ENCODE results near the gene DIP2C. TPM values are rescaled to one million over a fixed set of nuclear protein-coding genes. Genes with fewer than 3 reads are reported as not detected.

Gene DIP2C
- total RNA-seq, 1 donor from 2014 or later, result 0.53 TPM

- Histone ChIP-seq H3K4me3 (ENCODE audit: low read depth, low read length) (no peak overlapping the region), H3K36me3 (ENCODE audit: control insufficient read depth, insufficient read depth, low read length) (no peaks in the 10 kb centered on the region), H3K27me3 (ENCODE audit: control insufficient read depth, insufficient read depth, low read length) (no peaks in the 10 kb centered on the region)
- DNase-seq (ENCODE audit: low read depth) (no peak), FAIRE-seq (no peak)
- TF ChIP-seq CTCF (IDR thresholded peaks at IDR 0.05; ENCODE audit: insufficient read depth, low read length, severe bottlenecking), result no peak
Observed at GRCh38 chr10:697097-697875, 7.8 kb upstream of the DIP2C start.

- no peak for TF ChIP-seq CTCF (IDR thresholded peaks at IDR 0.05; ENCODE audit: insufficient read depth, low read length, severe bottlenecking)
- H3K27me3 ChIP-seq (ENCODE audit: control insufficient read depth, insufficient read depth, low read length), result peaks cover under 1% of the 10 kb centered on the region
- no peaks in the 10 kb centered on the region for H3K36me3 ChIP-seq (ENCODE audit: control insufficient read depth, insufficient read depth, low read length)
- no peak for DNase-seq (ENCODE audit: low read depth)
- FAIRE-seq, result no peak
- no peak overlapping the region for H3K4me3 ChIP-seq (ENCODE audit: low read depth, low read length)
Observed at GRCh38 chr10:695396-695795, 5.9 kb upstream of the DIP2C start.

- DNase-seq (ENCODE audit: low read depth) (peak; percentile 54), FAIRE-seq (no peak)
- no peaks in the 10 kb centered on the region for H3K36me3 ChIP-seq (ENCODE audit: control insufficient read depth, insufficient read depth, low read length)
- H3K27me3 ChIP-seq (ENCODE audit: control insufficient read depth, insufficient read depth, low read length), result peaks cover 2% of the 10 kb centered on the region
- no peak for TF ChIP-seq CTCF (IDR thresholded peaks at IDR 0.05; ENCODE audit: insufficient read depth, low read length, severe bottlenecking)
- no peak overlapping the region for H3K4me3 ChIP-seq (ENCODE audit: low read depth, low read length)
Observed at GRCh38 chr10:693506-693905, 4.0 kb upstream of the DIP2C start.

- no peak for DNase-seq (ENCODE audit: low read depth)
Observed at GRCh38 chr10:692682-693351, 3.3 kb upstream of the DIP2C start.

GRCh38 chr10:691216-691615 is 1.7 kb upstream of the DIP2C start:
- no peak overlapping the region for H3K4me3 ChIP-seq (ENCODE audit: low read depth, low read length)
- H3K36me3 ChIP-seq (ENCODE audit: control insufficient read depth, insufficient read depth, low read length), result no peaks in the 10 kb centered on the region
- DNase-seq (ENCODE audit: low read depth) (no peak), FAIRE-seq (no peak)
- H3K27me3 ChIP-seq (ENCODE audit: control insufficient read depth, insufficient read depth, low read length), result peaks cover 2% of the 10 kb centered on the region
- no peak for TF ChIP-seq CTCF (IDR thresholded peaks at IDR 0.05; ENCODE audit: insufficient read depth, low read length, severe bottlenecking)

More at GRCh38 chr10:692682-693351, 3.3 kb upstream of the DIP2C start:
- Histone ChIP-seq H3K4me3 (ENCODE audit: low read depth, low read length) (no peak overlapping the region), H3K36me3 (ENCODE audit: control insufficient read depth, insufficient read depth, low read length) (no peaks in the 10 kb centered on the region), H3K27me3 (ENCODE audit: control insufficient read depth, insufficient read depth, low read length) (peaks cover 2% of the 10 kb centered on the region)
- peak; percentile 55 for FAIRE-seq
- TF ChIP-seq CTCF (IDR thresholded peaks at IDR 0.05; ENCODE audit: insufficient read depth, low read length, severe bottlenecking), result no peak

Measured in bronchial epithelial cell (primary cell).